ENCODE measurements around the gene CCBE1.
"Not testable (repeated sequence)": the region's sequence is repeated elsewhere in the genome, so short reads cannot be mapped to it uniquely, and the experiment has no call there.

DNA sequence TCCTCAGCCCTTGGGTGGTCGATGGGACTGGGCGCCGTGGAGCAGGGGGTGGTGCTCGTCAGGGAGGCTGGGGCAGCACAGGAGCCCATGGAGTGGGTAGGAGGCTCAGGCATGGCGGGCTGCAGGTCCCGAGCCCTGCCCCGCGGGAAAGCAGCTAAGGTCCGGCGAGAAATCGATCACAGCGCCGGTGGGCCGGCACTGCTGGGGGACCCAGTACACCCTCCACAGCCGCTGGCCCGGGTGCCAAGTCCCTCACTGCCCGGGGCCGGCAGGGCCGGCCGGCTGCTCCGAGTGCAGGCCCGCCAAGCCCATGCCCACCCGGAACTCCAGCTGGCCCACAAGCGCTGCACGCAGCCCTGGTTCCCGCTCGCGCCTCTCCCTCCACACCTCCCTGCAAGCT, 16.9 kb upstream of the CCBE1 start:
- not testable (repeated sequence) for TF ChIP-seq POLR2A (IDR thresholded peaks at IDR 0.05; ENCODE audit: low read depth, low read length); POLR2AphosphoS5 (IDR thresholded peaks at IDR 0.05; ENCODE audit: low read depth, low read length); TAF1 (IDR thresholded peaks at IDR 0.05; ENCODE audit: borderline replicate concordance, low read depth, low read length)

Data from GM12892 (cell line).